Right lobe of liver (tissue), 4 donors: ENCODE measurements around the gene ZER1.

Experiments
- CTCF ChIP-seq, 4 donors: fragments of 200-600 bp in 3 of 4; fragments of 450-650 bp in 1 of 4; IDR thresholded peaks; one replicate each; pipeline versions ENCODE4 v1.5.1 to v1.8.0; 2016 to 2022; ENCODE audit warnings: antibody characterized with exemption in 4 of 4, mild to moderate bottlenecking in 2 of 4
- POLR2A ChIP-seq: fragments of 450-650 bp; IDR thresholded peaks from one replicate; pipeline ENCODE4 v1.6.1; 2017; ENCODE audit warnings: antibody characterized with exemption, mild to moderate bottlenecking
- donor health status: DM: no; HTN: no; CAD: no.
- donor health status: DM: no; HTN: no; CAD: no.
- donor health status: DM: no; HTN: yes; CAD: no.

- TF ChIP-seq POLR2A (no peak), CTCF (IDR thresholded peaks at IDR 0.05) (no peak)
Observed at GRCh38 chr9:128721487-128722010, 50.2 kb downstream of the ZER1 start.
